MM.1S (cell line): ENCODE data around the gene RALGPS2.

ENCODE experiments used
- CTCF ChIP-seq: fragments of 300-600 bp; sonication (generic); IDR thresholded peaks from 2 replicates; pipeline ENCODE4 v1.5.1; 2016; ENCODE audit warnings: antibody characterized with exemption, low read length, mixed read lengths
- EZH2 ChIP-seq: fragments of 300-600 bp; sonication (generic); optimal IDR thresholded peaks from 2 replicates; pipeline ENCODE3; 2017; ENCODE audit warnings: low read depth, mild to moderate bottlenecking, antibody characterized with exemption, low read length, mixed read lengths
- EZH2phosphoT487 ChIP-seq: fragments of 300-600 bp; sonication (generic); IDR thresholded peaks from 2 replicates; pipeline ENCODE4 v1.6.1; 2018; ENCODE audit warnings: antibody characterized with exemption, low read length

DNA sequence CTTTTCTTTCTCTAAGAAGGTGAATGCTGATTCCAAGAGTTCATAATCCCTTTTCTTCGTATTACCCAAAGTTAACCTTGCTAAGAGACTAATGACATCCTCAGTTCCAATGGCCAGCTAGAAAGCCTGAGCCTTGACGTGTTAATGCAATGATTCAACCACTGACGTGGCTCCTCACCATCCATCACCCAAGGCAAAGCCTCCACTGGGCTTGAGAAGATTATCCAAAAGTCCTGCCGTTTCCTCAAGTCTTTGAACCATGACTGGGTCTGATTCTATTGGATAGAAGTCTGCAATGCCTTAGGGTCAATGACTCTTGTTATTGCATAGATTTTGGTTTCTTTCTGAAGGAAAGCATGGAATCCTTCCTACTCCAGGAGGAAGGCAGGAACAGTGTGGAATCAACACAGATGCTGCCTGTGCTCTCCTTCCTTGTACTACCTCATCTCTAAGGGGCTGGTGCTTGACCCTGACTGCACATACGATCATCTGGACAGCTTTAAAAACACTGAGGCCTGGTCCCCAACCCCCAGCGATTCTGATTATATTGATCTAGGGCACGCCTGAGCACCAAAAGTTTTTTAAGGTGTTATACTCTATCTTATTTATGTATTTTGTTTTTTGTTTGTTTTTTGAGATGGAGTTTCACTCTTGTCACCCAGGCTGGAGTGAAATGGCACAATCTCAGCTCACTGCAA lies 215.2 kb downstream of the RALGPS2 start:
- TF ChIP-seq CTCF (no peak), EZH2phosphoT487 (no peak), EZH2 (no peak)
